Fibroblast of mammary gland (primary cell): ENCODE measurements around the gene FSTL4.

Source experiments
- DNase-seq: peaks from one replicate; pipeline ENCODE4 v3.0.0-alpha.2; 2010; ENCODE audit warnings: low read depth
- H3K4me3 ChIP-seq: 2 replicates; pipeline ENCODE4 v1.5.1; 2011; ENCODE audit warnings: low read depth, mild to moderate bottlenecking, low read length, moderate library complexity; ENCODE audit not compliant: control insufficient read depth
- CTCF ChIP-seq: conservative IDR thresholded peaks from 2 replicates; pipeline ENCODE4 v1.5.1; 2011; ENCODE audit warnings: low read depth, low read length, inconsistent platforms; ENCODE audit not compliant: control insufficient read depth, insufficient read depth

FSTL4 gene

GRCh38 chr5:133469252-133469651, 143.1 kb downstream of the FSTL4 start:
- no peak for DNase-seq
- no peak for TF ChIP-seq CTCF
- no peak overlapping the region for H3K4me3 ChIP-seq

GRCh38 chr5:133468596-133468995, 143.7 kb downstream of the FSTL4 start:
- H3K4me3 ChIP-seq = no peak overlapping the region
- DNase-seq = no peak
- TF ChIP-seq CTCF = no peak

- no peak for TF ChIP-seq CTCF
- no peak overlapping the region for H3K4me3 ChIP-seq
- DNase-seq = no peak
These were observed 144.4 kb downstream of the FSTL4 start for GRCh38 chr5:133467826-133468463.

GRCh38 chr5:133467335-133467779, 145.0 kb downstream of the FSTL4 start:
- no peak overlapping the region for H3K4me3 ChIP-seq
- DNase-seq = no peak
- no peak for TF ChIP-seq CTCF

GRCh38 chr5:133466556-133467334, 145.6 kb downstream of the FSTL4 start:
- DNase-seq = no peak
- no peak for TF ChIP-seq CTCF
- no peak overlapping the region for H3K4me3 ChIP-seq

- no peak overlapping the region for H3K4me3 ChIP-seq
- TF ChIP-seq CTCF = no peak
- DNase-seq = no peak
These were observed 148.3 kb downstream of the FSTL4 start for GRCh38 chr5:133464013-133464412.
